SK-N-SH (cell line): ENCODE data around the gene TSPO2. TPM values are rescaled to one million over a fixed set of nuclear protein-coding genes. Genes with fewer than 3 reads are reported as not detected.

ENCODE experiments used
- CTCF ChIA-PET: fragments of 300-600, 350-600 bp; formaldehyde crosslinking; extraction: SDS; loops from one replicate; lab custom pipeline; 2021; lab: Yijun Ruan, JAX
- POLR2A ChIA-PET: fragments of 350-600 bp; sonication (Branson Sonifier 250); formaldehyde crosslinking; extraction: SDS; loops from one replicate; lab custom pipeline; 2020; ENCODE audit warnings: antibody characterized with exemption, inconsistent platforms; lab: Yijun Ruan, JAX
- DNase-seq: peaks from one replicate; pipeline ENCODE4 v3.0.0; 2012
- H2AFZ ChIP-seq: fragments of 200-600 bp; sonication (generic); 2 replicates; pipeline ENCODE4 v1.8.1; 2016; ENCODE audit warnings: antibody characterized with exemption, mild to moderate bottlenecking, low read depth
- H3F3A ChIP-seq: fragments of 200-600 bp; sonication (generic); replicated peaks from 2 replicates; pipeline ENCODE3; 2016; ENCODE audit warnings: antibody characterized with exemption, mild to moderate bottlenecking; ENCODE audit not compliant: insufficient read depth
- H3K27ac ChIP-seq, 2 experiments: fragments of 200-500 bp in 1 of 2; fragments of 200-600 bp in 1 of 2; sonication (Bioruptor generic) in 1 of 2; sonication (generic), shearing (Covaris generic) in 1 of 2; 2 replicates each; pipeline versions ENCODE4 v1.5.1 to v1.6.1; 2014 to 2016; ENCODE audit warnings: low read depth in 2 of 2, inconsistent platforms in 1 of 2, low read length in 1 of 2, mild to moderate bottlenecking in 1 of 2, mixed read lengths in 1 of 2
- H3K27me3 ChIP-seq: fragments of 200-600 bp; sonication (generic), shearing (Covaris generic); 2 replicates; pipeline ENCODE4 v1.6.1; 2016; ENCODE audit warnings: mixed run types; ENCODE audit not compliant: insufficient read depth
- H3K36me3 ChIP-seq, 2 experiments: fragments of 200-500 bp in 1 of 2; fragments of 200-600 bp in 1 of 2; sonication (Bioruptor generic) in 1 of 2; sonication (generic) in 1 of 2; replicated peaks in 1 of 2; 2 replicates each; pipeline versions ENCODE3 to v1.5.1; 2014 to 2016; ENCODE audit warnings: low read length in 1 of 2, mild to moderate bottlenecking in 1 of 2; ENCODE audit not compliant: insufficient read depth in 2 of 2, control insufficient read depth in 1 of 2
- H3K4me1 ChIP-seq, 2 experiments: fragments of 200-500 bp in 1 of 2; fragments of 200-600 bp in 1 of 2; sonication (Bioruptor generic) in 1 of 2; sonication (generic), shearing (Covaris generic) in 1 of 2; 2 replicates each; pipeline versions ENCODE4 v1.5.1 to v1.6.1; 2014 to 2016; ENCODE audit warnings: low read depth in 1 of 2, low read length in 1 of 2, mixed run types in 1 of 2; ENCODE audit not compliant: insufficient read depth in 2 of 2, control insufficient read depth in 1 of 2
- H3K4me2 ChIP-seq: fragments of 200-600 bp; sonication (generic), shearing (Covaris generic); 2 replicates; pipeline ENCODE4 v1.6.1; 2017; ENCODE audit warnings: mixed run types
- H3K4me3 ChIP-seq, 2 experiments: fragments of 200-500 bp in 1 of 2; fragments of 200-600 bp in 1 of 2; sonication (Bioruptor generic) in 1 of 2; sonication (generic), shearing (Covaris generic) in 1 of 2; 2 replicates each; pipeline versions ENCODE4 v1.5.1 to v1.8.1; 2014 to 2016; ENCODE audit warnings: low read depth in 2 of 2, inconsistent platforms in 1 of 2, low read length in 1 of 2, mild to moderate bottlenecking in 1 of 2, mixed read lengths in 1 of 2, moderate library complexity in 1 of 2
- H3K79me2 ChIP-seq: fragments of 200-600 bp; sonication (generic); 2 replicates; pipeline ENCODE4 v1.8.1; 2017; ENCODE audit warnings: mild to moderate bottlenecking; ENCODE audit not compliant: insufficient read depth
- H3K9ac ChIP-seq: fragments of 200-600 bp; sonication (generic); 2 replicates; pipeline ENCODE4 v1.6.1; 2017; ENCODE audit warnings: mixed run types
- H3K9me2 ChIP-seq: fragments of 200-600 bp; sonication (generic); 2 replicates; pipeline ENCODE4 v1.6.1; 2017; ENCODE audit warnings: mixed run types
- H3K9me3 ChIP-seq: fragments of 200-600 bp; sonication (generic); 2 replicates; pipeline ENCODE4 v1.6.1; 2017; ENCODE audit warnings: mixed run types, mild to moderate bottlenecking, moderate library complexity
- H4K20me1 ChIP-seq: fragments of 200-600 bp; sonication (generic); 2 replicates; pipeline ENCODE4 v1.6.1; 2017; ENCODE audit warnings: mild to moderate bottlenecking, mixed run types; ENCODE audit not compliant: insufficient read depth
- CHD2 ChIP-seq: fragments of 150-350 bp; IDR thresholded peaks from 2 replicates; pipeline ENCODE4 v1.6.1; 2018; ENCODE audit warnings: low read length; ENCODE audit not compliant: partially characterized antibody
- FOSL2 ChIP-seq: IDR thresholded peaks from 2 replicates; pipeline ENCODE4 v1.4.0; 2012; ENCODE audit warnings: low read depth, mild to moderate bottlenecking, moderate library complexity, borderline replicate concordance
- GABPA ChIP-seq: IDR thresholded peaks from 2 replicates; pipeline ENCODE4 v1.4.0; 2012; ENCODE audit warnings: low read depth, mild to moderate bottlenecking
- GATA2 ChIP-seq: sonication (generic); formaldehyde crosslinking; IDR thresholded peaks from 2 replicates; pipeline ENCODE4 v1.5.0; 2020; ENCODE audit warnings: mild to moderate bottlenecking, missing genetic modification reagents
- IRF3 ChIP-seq: fragments of 150-350 bp; IDR thresholded peaks from 2 replicates; pipeline ENCODE4 v1.6.1; 2016; ENCODE audit warnings: mild to moderate bottlenecking, low read depth, low read length
- MAX ChIP-seq: IDR thresholded peaks from 2 replicates; pipeline ENCODE4 v1.4.0; 2012; ENCODE audit warnings: low read depth
- MXI1 ChIP-seq: IDR thresholded peaks from 2 replicates; pipeline ENCODE4 v1.6.1; 2012; ENCODE audit warnings: mild to moderate bottlenecking, low read depth, low read length, improper control_type of control experiment
- POLR2AphosphoS5 ChIP-seq: IDR thresholded peaks from 2 replicates; pipeline ENCODE4 v1.6.1; 2012; ENCODE audit warnings: low read depth, low read length
- RCOR1 ChIP-seq: fragments of 150-350 bp; IDR thresholded peaks from 2 replicates; pipeline ENCODE4 v1.6.1; 2017; ENCODE audit warnings: antibody characterized with exemption, low read length
- RFX5 ChIP-seq: IDR thresholded peaks from 2 replicates; pipeline ENCODE4 v1.6.1; 2012; ENCODE audit warnings: mild to moderate bottlenecking, improper control_type of control experiment, low read length
- ZBTB33 ChIP-seq: IDR thresholded peaks from 2 replicates; pipeline ENCODE4 v1.4.0; 2012; ENCODE audit warnings: low read depth, borderline replicate concordance
- WGBS: methylation state at CpG from one replicate; pipeline ENCODE4 v1.1.6; 2017; ENCODE audit warnings: low lambda C conversion rate; 5-methylcytosine and 5-hydroxymethylcytosine counted together
- polyA plus RNA-seq, 3 experiments: library from polyadenylated mRNA; depleted of rRNA; stranded (reverse); fragments of >200 nt; gene quantifications; 2 replicates each; pipeline ENCODE4 v1.2.3, GENCODE V29; 2012

The TSPO2 gene
- polyA plus RNA-seq, 1 of the 3 experiments (the other 2 are of a cell fraction) = not detected

GRCh38 chr6:41073968-41074691 lies 31.9 kb downstream of the TSPO2 start:
- peak overlapping the region; percentile 26; the same call in 1 of the 2 replicates for H2AFZ ChIP-seq
- POLR2A ChIA-PET = interaction anchor here (0.5 kb wide), 1 partner anchor 183 kb away, joined by 4 read pairs; no protein-coding TSS in a partner anchor
- peak overlapping the region; percentile 98 to 99 for H3K27ac ChIP-seq
- 6% methylated on average over 11 of the region's 11 CpGs for WGBS
- peaks cover 75% of the 10 kb centered on the region for H3K79me2 ChIP-seq
- H3K4me2 ChIP-seq = peak overlapping the region; percentile 79
- CTCF ChIA-PET = interaction anchor here (0.6 to 1.3 kb wide), 4 partner anchors 8 to 214 kb away, joined by 3 read pairs; no protein-coding TSS in a partner anchor
- H3F3A ChIP-seq = peaks cover 22% of the 10 kb centered on the region
- no peaks in the 10 kb centered on the region for H3K9me2 ChIP-seq
- H3K9me3 ChIP-seq = no peaks in the 10 kb centered on the region
- H3K4me1 ChIP-seq = peaks cover 23 to 25% of the 10 kb centered on the region in 2 experiments
- H3K4me3 ChIP-seq = peak overlapping the region; percentile 90 to 99
- H3K9ac ChIP-seq = peak overlapping the region; percentile 99
- H3K36me3 ChIP-seq = peaks cover 13 to 33% of the 10 kb centered on the region in 2 experiments
- H4K20me1 ChIP-seq = peaks cover 51% of the 10 kb centered on the region
- no peak for TF ChIP-seq FOSL2
- TF ChIP-seq RFX5 = no peak
- TF ChIP-seq MXI1 = peak; percentile 70
- no peak; the same call in 1 of the 2 replicates for TF ChIP-seq POLR2AphosphoS5
- no peak for TF ChIP-seq GABPA
- TF ChIP-seq GATA2 (CRISPR knock-in tag) = no peak
- no peak for TF ChIP-seq IRF3
- peak; percentile 81 for TF ChIP-seq MAX
- no peak for TF ChIP-seq ZBTB33
- TF ChIP-seq, all 33 proteins: peak for 2
- H3K27me3 ChIP-seq = no peaks in the 10 kb centered on the region
- no peak for DNase-seq

- ChIA-PET POLR2A (no interaction called here), CTCF (interaction anchor here (0.6 to 1.3 kb wide), 4 partner anchors 8 to 213 kb away, joined by 3 read pairs; no protein-coding TSS in a partner anchor)
- Histone ChIP-seq H3K9me3 (no peaks in the 10 kb centered on the region), H3K4me3 (peak overlapping the region; percentile 90 to 99), H3K27me3 (no peaks in the 10 kb centered on the region), H3K9ac (no peak overlapping the region), H4K20me1 (peaks cover 51% of the 10 kb centered on the region), H3K79me2 (peaks cover 82% of the 10 kb centered on the region), H3K9me2 (no peaks in the 10 kb centered on the region), H3K27ac (peak overlapping the region; percentile 98 to 99; a peak in 3 of 4 replicates), H2AFZ (no peak overlapping the region), H3K36me3 (peaks cover 17 to 33% of the 10 kb centered on the region in 2 experiments), H3K4me2 (peak overlapping the region; percentile 79), H3F3A (peaks cover 22% of the 10 kb centered on the region), H3K4me1 (peaks cover 23 to 25% of the 10 kb centered on the region in 2 experiments)
- 61% methylated on average over 11 of the region's 11 CpGs for WGBS
- DNase-seq = no peak
- TF ChIP-seq RCOR1 = no peak
- TF ChIP-seq MXI1 = no peak
- no peak for TF ChIP-seq GATA2 (CRISPR knock-in tag)
- no peak for TF ChIP-seq RFX5
- no peak for TF ChIP-seq CHD2
- no peak for TF ChIP-seq FOSL2
- TF ChIP-seq ZBTB33 = no peak
Observed at GRCh38 chr6:41074692-41075436, 32.6 kb downstream of the TSPO2 start.
